COLO668 (cell line): ENCODE data around the gene PBXIP1.

Experiments
- DNase-seq: peaks from one replicate; lab custom pipeline; 2025; ENCODE audit not compliant: unreplicated experiment; lab: John Stamatoyannopoulos, UW

PBXIP1 gene

GRCh38 chr1:154901591-154901990 is 54.3 kb downstream of the PBXIP1 start:
- DNase-seq: no peak

GRCh38 chr1:154899041-154899440 is 56.9 kb downstream of the PBXIP1 start:
- no peak for DNase-seq

GRCh38 chr1:154896771-154897286 is 59.1 kb downstream of the PBXIP1 start:
- DNase-seq: no peak

- DNase-seq: no peak
These were observed 60.1 kb downstream of the PBXIP1 start for GRCh38 chr1:154895798-154896197.
